KBM-7 (cell line): ENCODE results near the gene DGKZ.
"Not testable (repeated sequence)": the region's sequence is repeated elsewhere in the genome, so short reads cannot be mapped to it uniquely, and the experiment has no call there.

Source experiments
- DNase-seq: peaks from one replicate; pipeline ENCODE4 v3.0.0-alpha.2; 2015
- in situ Hi-C: fragments of 300-500 bp; cut with MboI; formaldehyde crosslinking; loops from 2 replicates; pipeline ENCODE4 v1.14.3; 2020; ENCODE audit warnings: low sequenced_read_pairs, low pct_unique_long_range_greater_than_20kb, mixed read lengths

The DGKZ gene

GRCh38 chr11:46361283-46362155, 14.3 kb downstream of the DGKZ start:
- DNase-seq: peak; percentile 91
- in situ Hi-C loops: loop anchor here (25.0 kb wide), 1 partner anchor 801 kb away; no protein-coding TSS in a partner anchor

- DNase-seq: no peak
- in situ Hi-C loops: loop anchor here (25.0 kb wide), 1 partner anchor 800 kb away; no protein-coding TSS in a partner anchor
Measured at GRCh38 chr11:46362156-46363030, 15.1 kb downstream of the DGKZ start.

GRCh38 chr11:46363031-46363407, 15.8 kb downstream of the DGKZ start:
- no peak for DNase-seq
- in situ Hi-C loops: loop anchor here (25.0 kb wide), 1 partner anchor 799 kb away; no protein-coding TSS in a partner anchor

GRCh38 chr11:46363455-46364005, 16.3 kb downstream of the DGKZ start:
- in situ Hi-C loops: loop anchor here (25.0 kb wide), 1 partner anchor 799 kb away; no protein-coding TSS in a partner anchor
- no peak for DNase-seq

- in situ Hi-C loops: loop anchor here (25.0 kb wide), 1 partner anchor 798 kb away; no protein-coding TSS in a partner anchor
- DNase-seq: no peak
Measured at GRCh38 chr11:46364056-46364455, 16.8 kb downstream of the DGKZ start.

- in situ Hi-C loops: loop anchor here (25.0 kb wide), 1 partner anchor 798 kb away; no protein-coding TSS in a partner anchor
- DNase-seq: no peak
Measured at GRCh38 chr11:46364791-46365190, 17.5 kb downstream of the DGKZ start.

- in situ Hi-C loops: loop anchor here (25.0 kb wide), 1 partner anchor 796 kb away; no protein-coding TSS in a partner anchor
Measured at GRCh38 chr11:46366260-46366659, 19.0 kb downstream of the DGKZ start.

GRCh38 chr11:46366661-46367161, 19.4 kb downstream of the DGKZ start:
- in situ Hi-C loops: loop anchor here (25.0 kb wide), 1 partner anchor 796 kb away; no protein-coding TSS in a partner anchor
- DNase-seq: no peak

More at GRCh38 chr11:46366260-46366659, 19.0 kb downstream of the DGKZ start:
- DNase-seq: no peak

GRCh38 chr11:46367244-46367915, 20.1 kb downstream of the DGKZ start:
- in situ Hi-C loops: loop anchor here (25.0 kb wide), 1 partner anchor 795 kb away; no protein-coding TSS in a partner anchor

GRCh38 chr11:46367916-46368267, 20.6 kb downstream of the DGKZ start:
- in situ Hi-C loops: loop anchor here (25.0 kb wide), 1 partner anchor 794 kb away; no protein-coding TSS in a partner anchor
- no peak for DNase-seq

More at GRCh38 chr11:46367244-46367915, 20.1 kb downstream of the DGKZ start:
- peak; percentile 69 for DNase-seq

GRCh38 chr11:46369458-46370152, 22.3 kb downstream of the DGKZ start:
- DNase-seq: peak; percentile 73
- in situ Hi-C loops: loop anchor here (25.0 kb wide), 1 partner anchor 793 kb away; no protein-coding TSS in a partner anchor

- in situ Hi-C loops: loop anchor here (25.0 kb wide), 1 partner anchor 792 kb away; no protein-coding TSS in a partner anchor
Measured at GRCh38 chr11:46370253-46370652, 23.0 kb downstream of the DGKZ start.

GRCh38 chr11:46371262-46371661, 24.0 kb downstream of the DGKZ start:
- in situ Hi-C loops: loop anchor here (25.0 kb wide), 1 partner anchor 791 kb away; no protein-coding TSS in a partner anchor
- not testable (repeated sequence) for DNase-seq

More at GRCh38 chr11:46370253-46370652, 23.0 kb downstream of the DGKZ start:
- no peak for DNase-seq

- in situ Hi-C loops: loop anchor here (25.0 kb wide), 1 partner anchor 790 kb away; no protein-coding TSS in a partner anchor
- no peak for DNase-seq
Measured at GRCh38 chr11:46372086-46372485, 24.8 kb downstream of the DGKZ start.

GRCh38 chr11:46372501-46372900, 25.2 kb downstream of the DGKZ start:
- DNase-seq: not testable (repeated sequence)
- in situ Hi-C loops: loop anchor here (25.0 kb wide), 1 partner anchor 790 kb away; no protein-coding TSS in a partner anchor

GRCh38 chr11:46373787-46374740, 26.8 kb downstream of the DGKZ start:
- no peak for DNase-seq
- in situ Hi-C loops: loop anchor here (25.0 kb wide), 1 partner anchor 788 kb away; no protein-coding TSS in a partner anchor
